PC-9 (cell line): Measurements from ENCODE around the gene GDPD4.

ENCODE experiments used
- CTCF ChIP-seq: fragments of 200-600 bp; sonication (generic); conservative IDR thresholded peaks from 2 replicates; pipeline ENCODE4 v1.6.1; 2017; ENCODE audit warnings: mixed run types, antibody characterized with exemption, mild to moderate bottlenecking, moderate library complexity
- EZH2 ChIP-seq: fragments of 200-600 bp; sonication (generic); IDR thresholded peaks from 2 replicates; pipeline ENCODE4 v1.8.0; 2017; ENCODE audit warnings: antibody characterized with exemption, low read depth

- TF ChIP-seq CTCF (no peak), EZH2 (no peak)
These were observed 121.1 kb downstream of the GDPD4 start for GRCh38 chr11:77180346-77180745.
